Measurements from ENCODE around the gene OR5D14. TPM values are rescaled to one million over a fixed set of nuclear protein-coding genes. Genes with fewer than 3 reads are reported as not detected.

OR5D14 gene
- not detected for polyA plus RNA-seq (2012; ENCODE audit: insufficient read depth, insufficient read length, low read depth)

- no peaks in the 10 kb centered on the region for H3K9me3 ChIP-seq
- no peak for DNase-seq
- H3K36me3 ChIP-seq: no peaks in the 10 kb centered on the region
- H3K4me1 ChIP-seq: no peaks in the 10 kb centered on the region
- no peaks in the 10 kb centered on the region for H3K27me3 ChIP-seq
- no peak within 1 kb of the TSS for H3K4me3 ChIP-seq (ENCODE audit: low read depth, low read length)
- TF ChIP-seq CTCF (IDR thresholded peaks at IDR 0.05; ENCODE audit: low read depth, low read length): no peak
These were observed at the start of gene OR5D14 for GRCh38 chr11:55795256-55795655. Gene OR5D14, plus strand, starts transcription at chr11:55795556. Its CDS starts 0 bp downstream, at chr11:55795556.

GRCh38 chr11:55773138-55773537 lies 22.2 kb upstream of the OR5D14 start, which contains the start of gene OR5D13:
Gene OR5D13, plus strand, starts transcription at chr11:55773438. Its CDS starts 0 bp downstream, at chr11:55773438.
- Histone ChIP-seq H3K4me1 (no peaks in the 10 kb centered on the region), H3K4me3 (ENCODE audit: low read depth, low read length) (no peak within 1 kb of the TSS), H3K36me3 (no peaks in the 10 kb centered on the region), H3K27me3 (no peaks in the 10 kb centered on the region), H3K9me3 (no peaks in the 10 kb centered on the region)
- TF ChIP-seq CTCF (IDR thresholded peaks at IDR 0.05; ENCODE audit: low read depth, low read length): no peak
- no peak for DNase-seq

- DNase-seq: no peak
- TF ChIP-seq CTCF (IDR thresholded peaks at IDR 0.05; ENCODE audit: low read depth, low read length): no peak
- Histone ChIP-seq H3K36me3 (no peaks in the 10 kb centered on the region), H3K27me3 (no peaks in the 10 kb centered on the region), H3K4me3 (ENCODE audit: low read depth, low read length) (no peak overlapping the region), H3K4me1 (no peaks in the 10 kb centered on the region), H3K9me3 (no peaks in the 10 kb centered on the region)
These were observed 3.8 kb upstream of the OR5D14 start for GRCh38 chr11:55791606-55792005.

DNA sequence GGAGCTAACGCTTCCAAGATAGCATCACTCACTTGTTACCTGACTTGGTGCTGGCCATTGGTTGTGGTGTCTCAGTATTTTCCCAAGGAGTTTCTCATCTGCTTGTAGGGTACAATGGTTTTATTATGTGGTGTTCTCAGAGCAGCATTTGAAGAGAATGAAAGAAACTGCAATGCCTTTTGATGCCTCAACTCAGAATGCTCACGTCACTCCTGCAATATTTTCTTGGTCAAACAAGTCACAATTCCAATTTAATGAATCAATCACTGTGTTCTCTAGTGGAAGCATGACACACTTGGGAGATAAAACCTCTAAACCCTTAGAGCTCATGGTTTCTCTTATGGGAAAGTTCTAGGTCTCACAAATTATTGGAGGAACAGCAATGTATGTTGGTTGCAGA lies 2.0 kb upstream of the OR5D14 start:
- Histone ChIP-seq H3K4me1 (no peaks in the 10 kb centered on the region), H3K9me3 (no peaks in the 10 kb centered on the region), H3K36me3 (no peaks in the 10 kb centered on the region), H3K27me3 (no peaks in the 10 kb centered on the region), H3K4me3 (ENCODE audit: low read depth, low read length) (no peak overlapping the region)
- TF ChIP-seq CTCF (IDR thresholded peaks at IDR 0.05; ENCODE audit: low read depth, low read length): no peak
- DNase-seq: no peak

GRCh38 chr11:55806248-55806647 lies 10.9 kb downstream of the OR5D14 start:
- H3K4me3 ChIP-seq (ENCODE audit: low read depth, low read length): no peak overlapping the region
- no peak for TF ChIP-seq CTCF (IDR thresholded peaks at IDR 0.05; ENCODE audit: low read depth, low read length)

GRCh38 chr11:55811067-55811466 lies 15.7 kb downstream of the OR5D14 start, which contains the start of gene OR5L1:
Gene OR5L1, plus strand, starts transcription at chr11:55811367. Its CDS starts 100 bp downstream, at chr11:55811467.
- Histone ChIP-seq H3K36me3 (no peaks in the 10 kb centered on the region), H3K4me1 (no peaks in the 10 kb centered on the region), H3K4me3 (ENCODE audit: low read depth, low read length) (no peak within 1 kb of the TSS), H3K27me3 (no peaks in the 10 kb centered on the region), H3K9me3 (no peaks in the 10 kb centered on the region)
- TF ChIP-seq CTCF (IDR thresholded peaks at IDR 0.05; ENCODE audit: low read depth, low read length): no peak
- DNase-seq: no peak

More at GRCh38 chr11:55806248-55806647, 10.9 kb downstream of the OR5D14 start:
- H3K9me3 ChIP-seq: no peaks in the 10 kb centered on the region
- no peaks in the 10 kb centered on the region for H3K36me3 ChIP-seq
- no peak for DNase-seq
- H3K4me1 ChIP-seq: no peaks in the 10 kb centered on the region
- H3K27me3 ChIP-seq: no peaks in the 10 kb centered on the region

Data from BE2C (cell line).